Stomach smooth muscle (tissue), 2 donors: ENCODE measurements around the gene GRM8.

Experiments
- H3K27ac ChIP-seq: one replicate; pipeline ENCODE4 v1.7.0; 2013; ENCODE audit warnings: mild to moderate bottlenecking, low read length, inconsistent platforms
- H3K27me3 ChIP-seq, 2 donors: one replicate each; pipeline ENCODE4 v1.7.0; 2013; ENCODE audit warnings: low read length in 2 of 2; ENCODE audit not compliant: insufficient read depth in 2 of 2, control insufficient read depth in 1 of 2
- H3K36me3 ChIP-seq, 2 donors: one replicate each; pipeline ENCODE4 v1.7.0; 2013; ENCODE audit warnings: low read length in 2 of 2; ENCODE audit not compliant: control insufficient read depth in 2 of 2, insufficient read depth in 2 of 2
- H3K4me1 ChIP-seq: one replicate; pipeline ENCODE4 v1.7.0; 2013; ENCODE audit warnings: low read length; ENCODE audit not compliant: control insufficient read depth, insufficient read depth
- H3K4me3 ChIP-seq, 2 donors: one replicate each; pipeline ENCODE4 v1.7.0; 2013; ENCODE audit warnings: low read length in 2 of 2
- H3K9ac ChIP-seq, 2 donors: one replicate each; pipeline ENCODE4 v1.7.0; 2013; ENCODE audit warnings: low read length in 2 of 2, mild to moderate bottlenecking in 1 of 2
- H3K9me3 ChIP-seq, 2 donors: one replicate each; pipeline ENCODE4 v1.7.0; 2013; ENCODE audit warnings: low read length in 2 of 2; ENCODE audit not compliant: control insufficient read depth in 2 of 2
- donor health status: healthy.
- donor health status: Pancreatic carcinoma.

The GRM8 gene

GRCh38 chr7:126499481-126499880 is 753.3 kb downstream of the GRM8 start:
- Histone ChIP-seq H3K4me3 (no peak overlapping the region), H3K9ac (no peak overlapping the region), H3K27me3 (no peaks in the 10 kb centered on the region), H3K27ac (no peak overlapping the region), H3K9me3 (no peaks in the 10 kb centered on the region), H3K36me3 (no peaks in the 10 kb centered on the region), H3K4me1 (no peaks in the 10 kb centered on the region)

- Histone ChIP-seq H3K27ac (no peak overlapping the region), H3K27me3 (no peaks in the 10 kb centered on the region), H3K4me1 (no peaks in the 10 kb centered on the region), H3K36me3 (no peaks in the 10 kb centered on the region), H3K4me3 (no peak overlapping the region), H3K9me3 (no peaks in the 10 kb centered on the region), H3K9ac (no peak overlapping the region)
Observed at GRCh38 chr7:126495733-126496132, 757.0 kb downstream of the GRM8 start.

- Histone ChIP-seq H3K9ac (no peak overlapping the region), H3K27me3 (no peaks in the 10 kb centered on the region), H3K36me3 (no peaks in the 10 kb centered on the region), H3K4me1 (no peaks in the 10 kb centered on the region), H3K9me3 (no peaks in the 10 kb centered on the region), H3K27ac (no peak overlapping the region), H3K4me3 (no peak overlapping the region)
Observed at GRCh38 chr7:126495001-126495400, 757.7 kb downstream of the GRM8 start.

GRCh38 chr7:126493801-126494200 is 758.9 kb downstream of the GRM8 start:
- Histone ChIP-seq H3K9ac (no peak overlapping the region), H3K4me3 (no peak overlapping the region)

GRCh38 chr7:126489874-126490273 is 762.9 kb downstream of the GRM8 start:
- no peaks in the 10 kb centered on the region for H3K36me3 ChIP-seq
- H3K4me3 ChIP-seq = no peak overlapping the region
- H3K27ac ChIP-seq = no peak overlapping the region
- H3K27me3 ChIP-seq = no peaks in the 10 kb centered on the region
- no peak overlapping the region for H3K9ac ChIP-seq
- H3K4me1 ChIP-seq = no peaks in the 10 kb centered on the region
- no peaks in the 10 kb centered on the region for H3K9me3 ChIP-seq

More at GRCh38 chr7:126493801-126494200, 758.9 kb downstream of the GRM8 start:
- no peaks in the 10 kb centered on the region for H3K9me3 ChIP-seq
- no peaks in the 10 kb centered on the region for H3K4me1 ChIP-seq
- H3K27me3 ChIP-seq = no peaks in the 10 kb centered on the region
- no peaks in the 10 kb centered on the region for H3K36me3 ChIP-seq
- H3K27ac ChIP-seq = no peak overlapping the region

GRCh38 chr7:126487728-126488442 is 764.9 kb downstream of the GRM8 start:
- Histone ChIP-seq H3K27me3 (no peaks in the 10 kb centered on the region), H3K27ac (no peak overlapping the region), H3K4me1 (no peaks in the 10 kb centered on the region), H3K9me3 (no peaks in the 10 kb centered on the region), H3K4me3 (no peak overlapping the region), H3K36me3 (no peaks in the 10 kb centered on the region), H3K9ac (no peak overlapping the region)

- Histone ChIP-seq H3K27ac (no peak overlapping the region), H3K4me3 (no peak overlapping the region), H3K4me1 (no peaks in the 10 kb centered on the region), H3K9me3 (no peaks in the 10 kb centered on the region), H3K27me3 (no peaks in the 10 kb centered on the region), H3K36me3 (no peaks in the 10 kb centered on the region), H3K9ac (no peak overlapping the region)
Observed at GRCh38 chr7:126486806-126487205, 765.9 kb downstream of the GRM8 start.

- Histone ChIP-seq H3K4me1 (no peaks in the 10 kb centered on the region), H3K9ac (no peak overlapping the region), H3K9me3 (no peaks in the 10 kb centered on the region), H3K27ac (no peak overlapping the region), H3K36me3 (no peaks in the 10 kb centered on the region), H3K27me3 (no peaks in the 10 kb centered on the region), H3K4me3 (no peak overlapping the region)
Observed at GRCh38 chr7:126485791-126486190, 767.0 kb downstream of the GRM8 start.

- Histone ChIP-seq H3K9me3 (no peaks in the 10 kb centered on the region), H3K4me3 (no peak overlapping the region), H3K27ac (no peak overlapping the region), H3K9ac (no peak overlapping the region), H3K4me1 (no peaks in the 10 kb centered on the region), H3K36me3 (no peaks in the 10 kb centered on the region), H3K27me3 (no peaks in the 10 kb centered on the region)
Observed at GRCh38 chr7:126483972-126484371, 768.8 kb downstream of the GRM8 start.

- Histone ChIP-seq H3K4me1 (no peaks in the 10 kb centered on the region), H3K27ac (no peak overlapping the region), H3K9ac (no peak overlapping the region), H3K9me3 (peaks cover 0 to 2% of the 10 kb centered on the region in 2 donors), H3K4me3 (no peak overlapping the region), H3K36me3 (no peaks in the 10 kb centered on the region), H3K27me3 (no peaks in the 10 kb centered on the region)
Observed at GRCh38 chr7:126472825-126473224, 779.9 kb downstream of the GRM8 start.

- no peak overlapping the region for H3K9ac ChIP-seq
- no peaks in the 10 kb centered on the region for H3K4me1 ChIP-seq
- no peak overlapping the region for H3K27ac ChIP-seq
- H3K4me3 ChIP-seq = no peak overlapping the region
- H3K27me3 ChIP-seq = no peaks in the 10 kb centered on the region
- H3K9me3 ChIP-seq = no peaks in the 10 kb centered on the region
- no peaks in the 10 kb centered on the region for H3K36me3 ChIP-seq
Observed at GRCh38 chr7:126462405-126462804, 790.3 kb downstream of the GRM8 start.
